ENCODE measurements around the gene FUT6.
"Not testable (repeated sequence)": the region's sequence is repeated elsewhere in the genome, so short reads cannot be mapped to it uniquely, and the experiment has no call there.

The FUT6 gene, protein sequence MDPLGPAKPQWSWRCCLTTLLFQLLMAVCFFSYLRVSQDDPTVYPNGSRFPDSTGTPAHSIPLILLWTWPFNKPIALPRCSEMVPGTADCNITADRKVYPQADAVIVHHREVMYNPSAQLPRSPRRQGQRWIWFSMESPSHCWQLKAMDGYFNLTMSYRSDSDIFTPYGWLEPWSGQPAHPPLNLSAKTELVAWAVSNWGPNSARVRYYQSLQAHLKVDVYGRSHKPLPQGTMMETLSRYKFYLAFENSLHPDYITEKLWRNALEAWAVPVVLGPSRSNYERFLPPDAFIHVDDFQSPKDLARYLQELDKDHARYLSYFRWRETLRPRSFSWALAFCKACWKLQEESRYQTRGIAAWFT

DNA sequence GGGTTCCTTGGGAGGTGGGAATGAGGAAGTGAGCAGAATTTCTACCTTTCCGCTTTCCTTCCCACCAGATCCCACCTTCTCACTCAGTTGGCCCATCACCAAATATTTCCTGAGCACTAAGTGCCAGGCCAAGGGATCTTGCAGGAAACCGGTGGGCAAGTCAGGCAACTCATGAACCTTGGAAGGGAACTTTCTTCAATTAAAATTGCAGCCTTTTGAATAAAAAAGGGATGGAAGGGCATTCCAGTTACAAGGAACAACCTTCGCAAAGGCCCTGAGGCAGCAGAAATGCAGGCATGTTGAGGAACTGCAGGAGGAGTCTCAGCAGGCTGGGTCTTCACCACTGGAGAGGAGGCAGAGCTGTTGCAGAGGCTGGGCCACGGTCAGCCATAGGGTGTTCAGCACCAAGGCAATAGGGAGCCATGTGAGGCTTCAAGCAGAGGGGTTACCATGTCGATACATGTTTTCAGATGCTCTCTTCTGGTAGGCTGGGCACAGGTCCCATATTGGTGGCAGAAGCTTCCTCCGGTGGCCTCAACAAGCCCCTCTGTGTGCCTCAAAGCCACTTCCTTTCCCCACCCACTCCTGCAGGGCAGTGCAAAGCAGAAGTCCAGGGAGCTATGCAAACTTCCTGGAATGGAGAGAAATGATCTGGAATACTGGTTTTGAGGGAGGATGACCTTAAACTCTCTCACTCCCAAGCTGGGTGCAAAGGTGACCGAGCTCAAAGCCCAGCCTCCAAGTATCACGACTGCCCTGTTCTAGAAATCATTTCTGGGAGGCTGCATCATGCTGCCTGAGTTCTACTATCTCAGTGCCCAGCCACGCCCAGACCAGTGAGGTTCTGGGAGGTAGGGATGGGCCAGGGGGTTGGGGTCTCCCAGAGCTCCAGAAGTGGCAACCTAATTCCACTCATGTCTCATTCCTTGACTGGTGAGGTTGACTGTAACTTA lies at the start of gene FUT6:
Gene FUT6 (minus strand): TSS at position 638 of the 953 bp plus-strand sequence. CDS start 7,135 bp downstream, outside the sequence.
- DNase-seq: no peak

GRCh38 chr19:5884065-5884811 lies 44.7 kb upstream of the FUT6 start:
- DNase-seq: not testable (repeated sequence)

- DNase-seq: not testable (repeated sequence)
These were observed 43.8 kb upstream of the FUT6 start for GRCh38 chr19:5883157-5883873.

DNA sequence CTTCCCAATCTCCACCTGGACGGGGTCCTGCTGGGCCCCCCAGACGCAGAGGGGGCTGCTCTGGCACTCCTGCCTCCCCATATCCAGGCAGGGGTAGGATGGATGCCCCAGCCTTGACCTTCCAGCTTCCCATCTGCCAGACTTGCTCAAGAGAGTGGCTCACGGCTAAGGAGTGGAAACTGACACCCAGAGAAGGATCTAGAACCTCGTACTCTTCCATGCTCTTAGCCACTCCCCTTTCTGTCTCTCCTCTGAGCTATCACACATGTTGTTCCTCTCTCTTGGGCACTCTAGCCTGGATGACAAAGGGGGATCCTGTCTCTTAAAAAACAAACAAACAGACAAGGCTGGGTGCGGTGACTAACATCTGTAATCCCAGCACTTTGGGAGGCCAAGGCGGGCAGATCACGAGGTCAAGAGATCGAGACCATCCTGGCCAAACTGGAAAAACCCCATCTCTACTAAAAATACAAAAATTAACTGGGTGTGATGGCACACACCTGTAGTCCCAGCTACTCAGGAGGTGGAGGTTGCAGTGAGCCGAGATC lies 43.0 kb upstream of the FUT6 start:
- DNase-seq: no peak

GRCh38 chr19:5881543-5882299 lies 42.2 kb upstream of the FUT6 start:
- DNase-seq: no peak

DNA sequence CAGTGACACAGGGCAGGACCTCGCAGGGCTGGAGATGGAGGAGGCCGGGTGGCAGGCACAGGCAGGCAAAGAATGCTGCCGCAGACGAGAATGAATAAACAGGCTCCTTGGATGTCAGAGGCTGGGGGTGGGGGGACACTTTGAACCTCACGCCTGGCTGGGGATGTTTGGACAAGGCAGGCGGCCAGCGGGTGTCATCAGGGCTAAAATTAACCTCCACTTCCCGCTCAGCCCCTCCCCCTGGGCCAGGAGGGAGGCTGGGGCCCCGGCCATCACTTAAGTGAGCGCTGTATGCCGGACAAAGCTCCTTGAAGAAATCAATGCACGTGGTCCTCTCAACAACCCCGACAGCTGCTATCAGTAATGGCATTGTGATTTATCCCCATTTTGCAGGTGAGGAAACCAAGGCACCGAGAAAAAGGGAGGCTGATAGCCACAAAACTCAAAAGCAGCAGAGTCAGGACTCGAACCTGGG lies 41.1 kb upstream of the FUT6 start:
- DNase-seq: no peak

GRCh38 chr19:5880196-5880595 lies 40.7 kb upstream of the FUT6 start:
- no peak for DNase-seq

DNA sequence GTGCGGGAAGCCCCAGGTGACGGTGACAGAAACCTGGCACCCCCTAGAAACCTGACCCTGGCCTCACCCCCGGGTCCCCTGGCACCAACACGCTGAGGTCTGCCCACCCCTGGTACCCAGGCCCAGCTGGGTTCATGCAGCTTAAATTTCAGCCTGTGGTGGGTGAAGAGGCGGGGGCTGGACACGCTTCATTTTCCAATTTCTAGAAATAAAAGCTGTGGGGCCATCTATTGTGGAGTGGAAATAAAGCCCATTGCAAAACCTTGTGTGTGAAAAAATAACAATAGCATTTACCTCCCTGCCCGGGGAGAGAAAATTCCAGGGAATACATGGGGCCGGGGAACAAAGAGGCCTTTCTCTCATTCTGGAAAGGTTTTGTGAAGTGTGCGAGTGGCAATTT lies 38.4 kb upstream of the FUT6 start:
- DNase-seq: no peak

- DNase-seq: no peak
These were observed 37.9 kb upstream of the FUT6 start for GRCh38 chr19:5877427-5877826.

DNA sequence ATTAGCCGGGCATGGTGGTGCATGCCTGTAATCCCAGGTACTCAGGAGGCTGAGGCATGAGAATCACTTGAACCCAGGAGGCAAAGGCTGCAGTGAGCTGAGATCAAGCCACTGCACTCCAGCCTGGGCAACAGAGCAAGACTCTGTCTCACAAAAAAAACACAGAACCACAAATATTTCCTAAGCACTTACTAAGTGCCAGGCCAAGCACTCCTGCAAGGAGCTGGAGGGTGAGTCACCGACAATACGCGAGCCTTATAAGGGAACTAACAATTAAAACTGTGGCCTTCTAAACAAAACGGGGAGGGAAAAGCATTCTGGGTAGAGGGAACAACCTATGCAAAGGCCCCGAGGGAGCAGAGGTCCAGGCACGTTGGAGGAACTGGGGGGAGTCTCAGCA lies 35.0 kb upstream of the FUT6 start:
- not testable (repeated sequence) for DNase-seq

- DNase-seq: no peak
These were observed 34.2 kb upstream of the FUT6 start for GRCh38 chr19:5873617-5874199.

GRCh38 chr19:5870986-5871394 lies 31.5 kb upstream of the FUT6 start:
- DNase-seq: no peak

DNA sequence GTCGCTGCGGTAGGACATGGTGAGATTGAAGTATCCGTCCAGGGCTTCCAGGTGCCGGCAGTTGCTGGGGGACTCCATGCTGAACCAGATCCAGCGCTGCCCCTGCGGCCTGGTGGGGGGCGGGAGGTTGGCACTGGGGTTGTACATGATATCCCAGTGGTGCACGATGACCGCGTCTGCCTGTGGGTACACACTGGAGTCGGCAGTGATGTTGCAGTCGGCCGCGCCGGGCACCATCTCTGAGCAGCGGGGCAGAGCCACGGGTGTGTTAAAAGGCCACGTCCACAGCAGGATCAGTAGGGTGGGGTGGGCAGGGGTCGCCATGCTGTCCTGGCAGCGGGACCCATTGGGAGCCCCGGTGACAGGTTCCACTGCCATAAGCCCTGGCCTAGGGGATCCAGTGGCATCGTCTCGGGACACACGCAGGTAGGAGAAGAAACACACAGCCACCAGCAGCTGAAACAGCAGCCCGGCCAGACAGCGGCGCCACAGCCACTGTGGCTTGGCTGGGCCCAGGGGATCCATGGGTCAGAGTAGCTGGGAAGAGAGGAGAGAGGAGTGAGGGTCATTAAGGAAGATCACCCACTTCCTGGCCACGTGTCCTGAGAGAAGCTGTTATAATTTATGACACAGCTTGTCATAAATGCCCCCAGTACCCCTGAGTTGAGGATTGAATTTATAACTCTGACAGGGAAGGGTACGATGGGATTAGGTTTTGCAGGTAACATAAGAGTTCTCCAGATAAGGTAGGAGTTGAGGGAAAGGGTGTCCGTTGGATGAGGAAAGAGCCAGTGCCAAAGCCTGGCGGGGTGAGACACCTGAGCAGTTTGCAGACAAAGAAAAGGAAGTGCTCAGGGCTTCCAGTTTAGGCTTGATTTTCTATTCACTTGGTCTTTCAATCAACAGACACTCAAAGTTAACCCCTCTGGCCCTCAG lies 28.0 kb upstream of the FUT6 start:
- no peak for DNase-seq

- DNase-seq: no peak
These were observed 26.3 kb upstream of the FUT6 start for GRCh38 chr19:5865772-5866171.

GRCh38 chr19:5864725-5865486 lies 25.4 kb upstream of the FUT6 start:
- DNase-seq: no peak

- DNase-seq: no peak
These were observed 24.7 kb upstream of the FUT6 start for GRCh38 chr19:5864013-5864720.

DNA sequence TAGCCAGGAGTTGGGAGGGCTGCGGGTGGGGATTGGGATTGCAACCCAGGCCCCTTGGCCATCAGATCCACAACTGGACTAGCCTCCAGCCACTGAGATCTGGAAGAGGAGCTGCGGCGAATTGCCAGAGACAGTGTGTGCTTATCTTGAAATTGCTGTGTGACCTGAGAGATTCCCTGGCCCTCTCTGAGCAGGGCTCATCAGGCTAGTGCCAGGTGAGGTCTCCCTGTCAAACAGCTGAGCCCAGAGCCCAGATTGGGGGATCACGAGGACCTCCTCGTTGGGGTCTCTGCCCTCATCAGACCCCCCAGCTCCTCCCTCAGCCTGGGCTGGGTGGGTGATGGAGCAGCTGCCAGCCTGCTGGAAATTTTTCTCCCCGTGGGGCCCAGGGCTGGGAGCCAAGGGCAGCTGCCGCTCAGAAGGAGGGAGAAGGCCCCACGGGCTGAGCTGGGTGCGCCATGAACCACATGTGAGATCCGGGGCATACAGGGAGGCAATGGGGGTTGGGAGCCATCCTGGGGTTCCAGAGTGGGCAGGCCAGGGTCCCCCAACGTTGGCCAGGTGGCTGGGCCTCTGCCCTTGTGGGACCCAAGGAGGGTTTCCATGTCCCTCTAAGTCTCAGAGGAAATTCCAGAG lies 23.6 kb upstream of the FUT6 start:
- DNase-seq: no peak

Measured in NCI-H748 treated with DMSO at 0.1 percent for 48 hours (cell line).